ENCODE results near the gene TSSK2. TPM values are rescaled to one million over a fixed set of nuclear protein-coding genes. Genes with fewer than 3 reads are reported as not detected.
A peak's percentile ranks its signal among the peaks of the same experiment; 100 is the strongest.

Gene TSSK2
- total RNA-seq, 1 donor, result not detected

GRCh38 chr22:19134176-19134831, 3.2 kb downstream of the TSSK2 start:
- H3K36me3 ChIP-seq (ENCODE audit: insufficient read depth, low read length), result peaks cover 48% of the 10 kb centered on the region
- H3K4me1 ChIP-seq (ENCODE audit: insufficient read depth, low read length), result no peaks in the 10 kb centered on the region
- no peaks in the 10 kb centered on the region for H4K20me1 ChIP-seq (ENCODE audit: insufficient read depth, low read length)
- TF ChIP-seq CTCF (IDR thresholded peaks at IDR 0.05; ENCODE audit: extremely low read depth, low read depth, low read length), result no peak
- H3K27me3 ChIP-seq (ENCODE audit: insufficient read depth, low read length), result no peaks in the 10 kb centered on the region
- peak; percentile 59 for DNase-seq (ENCODE audit: insufficient read length, low spot score, missing footprints)
- H3K9me3 ChIP-seq (ENCODE audit: low read depth, low read length), result no peaks in the 10 kb centered on the region
- H3K27ac ChIP-seq (ENCODE audit: low read depth, low read length), result no peak overlapping the region
- H3K4me3 ChIP-seq (ENCODE audit: insufficient read depth, low read length), result no peak overlapping the region
- no peak overlapping the region for H2AFZ ChIP-seq (ENCODE audit: low read length)
- no peaks in the 10 kb centered on the region for H3K79me2 ChIP-seq (ENCODE audit: insufficient read depth, low read length)
- no peak overlapping the region for H3K4me2 ChIP-seq (ENCODE audit: insufficient read depth, low read length)

GRCh38 chr22:19134874-19135273, 3.8 kb downstream of the TSSK2 start:
- peaks cover 54% of the 10 kb centered on the region for H3K36me3 ChIP-seq (ENCODE audit: insufficient read depth, low read length)

DNA sequence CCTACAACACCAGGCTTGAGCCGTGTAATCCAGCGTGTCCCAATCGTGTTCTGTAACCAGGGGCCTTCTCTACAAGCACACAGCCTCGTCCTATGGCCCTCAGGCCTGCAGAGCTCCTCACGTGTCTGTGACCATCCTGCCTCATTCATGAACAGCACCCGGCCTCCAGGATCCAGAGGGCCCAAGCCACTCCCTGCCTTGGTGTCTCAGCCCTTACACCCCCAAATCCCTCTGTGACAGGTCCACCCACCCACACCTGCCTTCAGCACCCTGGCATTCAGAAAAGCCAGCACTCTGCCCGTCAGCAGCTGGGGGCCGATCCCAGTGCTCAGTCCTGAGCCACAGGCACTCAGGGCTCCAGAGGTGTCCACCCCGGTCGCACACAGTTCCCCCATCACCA, 5.8 kb downstream of the TSSK2 start:
- no peak overlapping the region for H2AFZ ChIP-seq (ENCODE audit: low read length)
- no peaks in the 10 kb centered on the region for H3K9me3 ChIP-seq (ENCODE audit: low read depth, low read length)
- no peak overlapping the region for H3K27ac ChIP-seq (ENCODE audit: low read depth, low read length)
- H3K4me3 ChIP-seq (ENCODE audit: insufficient read depth, low read length), result no peak overlapping the region
- no peaks in the 10 kb centered on the region for H4K20me1 ChIP-seq (ENCODE audit: insufficient read depth, low read length)
- peaks cover 72% of the 10 kb centered on the region for H3K36me3 ChIP-seq (ENCODE audit: insufficient read depth, low read length)
- H3K27me3 ChIP-seq (ENCODE audit: insufficient read depth, low read length), result no peaks in the 10 kb centered on the region
- no peaks in the 10 kb centered on the region for H3K79me2 ChIP-seq (ENCODE audit: insufficient read depth, low read length)
- DNase-seq (ENCODE audit: insufficient read length, low spot score, missing footprints), result peak; percentile 47
- no peak for TF ChIP-seq CTCF (IDR thresholded peaks at IDR 0.05; ENCODE audit: extremely low read depth, low read depth, low read length)
- no peak overlapping the region for H3K4me2 ChIP-seq (ENCODE audit: insufficient read depth, low read length)
- H3K4me1 ChIP-seq (ENCODE audit: insufficient read depth, low read length), result no peaks in the 10 kb centered on the region

More at GRCh38 chr22:19134874-19135273, 3.8 kb downstream of the TSSK2 start:
- H3K4me3 ChIP-seq (ENCODE audit: insufficient read depth, low read length), result no peak overlapping the region
- H3K4me2 ChIP-seq (ENCODE audit: insufficient read depth, low read length), result no peak overlapping the region
- no peak overlapping the region for H3K27ac ChIP-seq (ENCODE audit: low read depth, low read length)
- peak; percentile 58 for DNase-seq (ENCODE audit: insufficient read length, low spot score, missing footprints)
- H3K4me1 ChIP-seq (ENCODE audit: insufficient read depth, low read length), result no peaks in the 10 kb centered on the region
- H3K79me2 ChIP-seq (ENCODE audit: insufficient read depth, low read length), result no peaks in the 10 kb centered on the region
- H3K9me3 ChIP-seq (ENCODE audit: low read depth, low read length), result no peaks in the 10 kb centered on the region
- no peak overlapping the region for H2AFZ ChIP-seq (ENCODE audit: low read length)
- no peak for TF ChIP-seq CTCF (IDR thresholded peaks at IDR 0.05; ENCODE audit: extremely low read depth, low read depth, low read length)
- H3K27me3 ChIP-seq (ENCODE audit: insufficient read depth, low read length), result no peaks in the 10 kb centered on the region
- no peaks in the 10 kb centered on the region for H4K20me1 ChIP-seq (ENCODE audit: insufficient read depth, low read length)

DNA sequence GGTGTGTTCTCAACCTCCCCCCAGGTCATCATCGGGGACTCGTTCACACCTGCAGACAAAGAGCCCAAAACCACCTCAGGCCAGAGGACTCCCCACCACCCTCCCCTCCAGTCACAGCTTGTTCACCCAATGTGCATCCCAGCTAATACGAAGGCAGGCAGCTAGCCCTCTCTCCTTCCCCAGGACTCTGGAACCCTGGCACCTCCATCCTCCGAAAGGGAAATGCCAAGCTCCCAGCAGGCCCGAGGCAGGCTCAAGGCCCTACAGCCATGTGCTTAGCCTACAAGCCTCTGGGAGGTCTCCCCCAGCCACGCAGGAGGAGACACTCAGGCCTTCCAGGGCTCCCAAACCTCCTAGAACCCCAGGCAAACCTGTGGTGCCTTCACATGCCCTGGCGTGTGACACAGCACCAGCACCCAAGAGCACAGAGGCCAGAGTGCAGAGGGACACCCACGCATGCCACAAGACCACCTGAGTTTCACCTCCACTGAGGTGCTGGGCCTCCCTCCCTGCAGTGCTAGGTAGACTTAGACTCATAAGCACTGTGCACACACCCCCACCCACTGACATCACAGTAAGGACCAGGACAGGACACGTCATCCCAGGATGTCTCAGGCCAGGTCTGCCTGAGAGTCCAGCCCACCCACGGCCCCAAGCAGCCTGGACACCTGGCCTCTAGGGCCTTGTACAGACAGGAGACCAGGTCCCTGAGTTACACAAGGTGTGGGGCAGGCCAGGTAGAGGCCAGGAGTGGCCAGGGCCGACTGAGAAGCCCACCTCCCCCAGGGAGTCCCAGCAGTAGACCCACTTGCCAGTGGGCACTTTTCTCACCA, 6.5 kb downstream of the TSSK2 start:
- no peaks in the 10 kb centered on the region for H3K4me1 ChIP-seq (ENCODE audit: insufficient read depth, low read length)
- H3K9me3 ChIP-seq (ENCODE audit: low read depth, low read length), result no peaks in the 10 kb centered on the region
- DNase-seq (ENCODE audit: insufficient read length, low spot score, missing footprints), result peak; percentile 70
- H4K20me1 ChIP-seq (ENCODE audit: insufficient read depth, low read length), result peaks cover under 1% of the 10 kb centered on the region
- peaks cover 6% of the 10 kb centered on the region for H3K79me2 ChIP-seq (ENCODE audit: insufficient read depth, low read length)
- no peak overlapping the region for H3K27ac ChIP-seq (ENCODE audit: low read depth, low read length)
- peaks cover 78% of the 10 kb centered on the region for H3K36me3 ChIP-seq (ENCODE audit: insufficient read depth, low read length)
- H3K4me2 ChIP-seq (ENCODE audit: insufficient read depth, low read length), result no peak overlapping the region
- H3K27me3 ChIP-seq (ENCODE audit: insufficient read depth, low read length), result no peaks in the 10 kb centered on the region
- H3K4me3 ChIP-seq (ENCODE audit: insufficient read depth, low read length), result no peak overlapping the region
- H2AFZ ChIP-seq (ENCODE audit: low read length), result no peak overlapping the region
- no peak for TF ChIP-seq CTCF (IDR thresholded peaks at IDR 0.05; ENCODE audit: extremely low read depth, low read depth, low read length)

Data from osteoblast (primary cell).